Epithelial cell of proximal tubule (primary cell): ENCODE results near the gene XRCC1. TPM values are rescaled to one million over a fixed set of nuclear protein-coding genes. Genes with fewer than 3 reads are reported as not detected.
"Not testable (repeated sequence)": the region's sequence is repeated elsewhere in the genome, so short reads cannot be mapped to it uniquely, and the experiment has no call there.

Experiments used
- DNase-seq: peaks from one replicate; pipeline ENCODE4 v3.0.0-alpha.2; 2011; ENCODE audit warnings: low read depth
- H3K4me3 ChIP-seq: 2 replicates; pipeline ENCODE4 v1.5.1; 2011; ENCODE audit warnings: low read depth, mild to moderate bottlenecking, low read length
- total RNA-seq: library from RNA; depleted of rRNA; stranded (reverse); fragments of >200 nt; gene quantifications from 2 replicates; pipeline ENCODE4 v1.2.3, GENCODE V29; 2015
- TF ChIP-seq, protein P1 (sequence below): conservative IDR thresholded peaks from 2 replicates; pipeline ENCODE4 v1.5.1; 2012; ENCODE audit warnings: low read depth, mild to moderate bottlenecking, low read length

The XRCC1 gene
- total RNA-seq, 1 donor from 2014 or later = 31.4 TPM

DNA sequence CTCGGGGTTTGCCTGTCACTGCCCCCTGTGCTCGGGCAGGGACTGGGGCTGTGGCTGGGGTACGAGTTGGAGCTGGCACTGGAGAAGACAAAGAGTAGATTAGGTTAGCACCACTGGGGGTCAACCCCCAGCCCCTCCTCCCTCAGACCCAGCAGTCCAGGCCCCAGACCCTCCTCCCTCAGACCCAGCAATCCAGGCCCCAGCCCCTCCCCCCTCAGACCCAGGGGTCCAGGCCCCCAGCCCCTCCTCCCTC lies 23.2 kb downstream of the XRCC1 start:
- H3K4me3 ChIP-seq = no peak overlapping the region
- DNase-seq = no peak
- TF ChIP-seq, protein P1, sequence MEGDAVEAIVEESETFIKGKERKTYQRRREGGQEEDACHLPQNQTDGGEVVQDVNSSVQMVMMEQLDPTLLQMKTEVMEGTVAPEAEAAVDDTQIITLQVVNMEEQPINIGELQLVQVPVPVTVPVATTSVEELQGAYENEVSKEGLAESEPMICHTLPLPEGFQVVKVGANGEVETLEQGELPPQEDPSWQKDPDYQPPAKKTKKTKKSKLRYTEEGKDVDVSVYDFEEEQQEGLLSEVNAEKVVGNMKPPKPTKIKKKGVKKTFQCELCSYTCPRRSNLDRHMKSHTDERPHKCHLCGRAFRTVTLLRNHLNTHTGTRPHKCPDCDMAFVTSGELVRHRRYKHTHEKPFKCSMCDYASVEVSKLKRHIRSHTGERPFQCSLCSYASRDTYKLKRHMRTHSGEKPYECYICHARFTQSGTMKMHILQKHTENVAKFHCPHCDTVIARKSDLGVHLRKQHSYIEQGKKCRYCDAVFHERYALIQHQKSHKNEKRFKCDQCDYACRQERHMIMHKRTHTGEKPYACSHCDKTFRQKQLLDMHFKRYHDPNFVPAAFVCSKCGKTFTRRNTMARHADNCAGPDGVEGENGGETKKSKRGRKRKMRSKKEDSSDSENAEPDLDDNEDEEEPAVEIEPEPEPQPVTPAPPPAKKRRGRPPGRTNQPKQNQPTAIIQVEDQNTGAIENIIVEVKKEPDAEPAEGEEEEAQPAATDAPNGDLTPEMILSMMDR = no peak

DNA sequence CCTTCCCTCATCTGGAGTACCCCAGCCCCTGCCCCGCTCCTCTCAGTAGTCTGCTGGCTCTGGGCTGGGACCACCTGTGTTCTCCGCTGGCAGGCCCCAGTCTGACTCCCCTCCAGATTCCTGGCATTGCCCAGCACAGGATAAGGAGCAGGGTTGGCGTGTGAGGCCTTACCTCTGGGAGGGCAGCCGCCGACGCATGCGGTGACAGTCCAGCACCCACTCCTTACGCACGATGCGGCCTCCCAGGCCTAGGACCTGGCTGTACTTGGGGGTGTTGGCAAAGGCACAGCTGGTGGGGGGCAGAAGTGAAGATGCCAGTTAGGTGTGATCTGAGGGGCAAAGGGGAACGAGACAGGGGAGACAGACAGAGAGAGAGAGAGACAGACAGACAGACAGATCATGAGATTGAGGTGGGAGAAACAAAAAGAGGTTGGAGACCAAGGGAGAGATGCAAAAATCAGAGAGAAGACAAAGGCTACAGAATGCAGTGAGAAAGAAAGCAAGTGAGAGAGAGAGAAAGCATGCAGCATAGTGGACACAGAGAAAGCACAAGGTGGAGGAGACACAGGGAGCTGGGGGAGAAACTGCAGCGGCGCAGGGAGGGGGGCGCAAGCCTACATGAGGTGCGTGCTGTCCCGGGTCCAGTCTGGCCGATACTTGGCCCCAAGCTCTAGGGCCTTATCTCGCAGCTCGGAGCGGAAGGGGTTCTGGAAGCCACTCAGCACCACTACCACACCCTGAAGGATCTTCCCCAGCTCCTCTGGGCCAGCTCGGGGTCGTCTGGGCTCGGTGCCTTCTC lies 23.7 kb downstream of the XRCC1 start:
- no peak for DNase-seq
- no peak overlapping the region for H3K4me3 ChIP-seq
- TF ChIP-seq, protein P1 = no peak

DNA sequence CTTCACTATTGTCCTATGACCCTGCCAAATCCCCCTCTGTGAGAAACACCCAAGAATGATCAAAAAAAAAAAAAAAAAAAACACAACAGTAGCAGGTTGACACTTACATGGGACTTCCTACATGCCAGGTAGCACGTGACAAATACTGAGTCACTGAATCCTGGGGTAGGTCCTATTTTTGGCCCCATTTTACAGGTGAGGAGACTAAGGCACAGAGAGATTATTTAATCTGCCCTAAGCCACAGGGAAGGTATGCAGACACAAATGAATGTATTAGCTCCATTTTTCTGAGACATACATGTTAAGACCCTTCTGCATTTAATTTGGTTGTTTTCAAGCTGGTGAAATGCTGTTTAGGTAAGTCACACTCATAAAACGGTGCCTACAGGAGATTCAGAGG lies 26.6 kb downstream of the XRCC1 start:
- TF ChIP-seq, protein P1 = no peak
- H3K4me3 ChIP-seq = no peak overlapping the region
- DNase-seq = no peak

DNA sequence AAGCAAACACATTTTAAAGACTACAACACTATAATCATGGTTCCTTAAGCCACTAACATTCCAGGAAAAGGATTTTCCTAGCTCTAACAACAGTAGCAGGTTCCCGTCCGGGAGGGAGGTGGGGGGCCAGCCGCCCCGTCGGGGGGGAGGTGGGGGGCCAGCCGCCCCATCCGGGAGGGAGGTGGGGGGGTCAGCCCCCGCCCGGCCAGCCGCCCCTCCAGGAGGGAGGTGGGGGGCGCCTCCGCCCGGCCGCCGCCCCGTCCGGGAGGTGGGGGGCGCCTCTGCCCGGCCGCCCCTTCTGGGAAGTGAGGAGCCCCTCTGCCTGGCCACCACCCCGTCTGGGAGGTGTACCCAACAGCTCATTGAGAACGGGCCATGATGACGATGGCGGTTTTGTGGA lies 27.4 kb downstream of the XRCC1 start:
- DNase-seq, H3K4me3 ChIP-seq: not testable (repeated sequence)

DNA sequence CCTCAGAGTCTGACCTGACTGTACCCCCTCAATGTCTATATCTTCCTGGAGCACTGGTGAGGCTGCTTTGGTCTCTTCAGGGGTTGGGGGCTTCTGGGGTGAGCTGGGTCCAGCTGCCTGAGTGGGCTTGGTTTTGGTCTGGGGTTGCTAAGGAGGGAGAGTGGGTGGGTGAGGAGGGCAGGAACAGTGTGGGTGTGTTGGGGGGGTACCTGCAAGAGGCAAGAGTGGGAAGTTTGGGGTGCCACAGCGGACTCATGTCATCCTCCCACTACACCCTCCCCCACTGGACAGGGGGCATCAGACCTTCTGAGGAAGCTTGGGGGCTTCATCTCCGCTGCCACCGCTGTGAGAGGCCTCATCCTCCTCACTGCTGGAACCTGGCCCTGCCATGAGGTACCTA lies 28.7 kb downstream of the XRCC1 start:
- DNase-seq = no peak
- TF ChIP-seq, protein P1 = no peak
- no peak overlapping the region for H3K4me3 ChIP-seq

DNA sequence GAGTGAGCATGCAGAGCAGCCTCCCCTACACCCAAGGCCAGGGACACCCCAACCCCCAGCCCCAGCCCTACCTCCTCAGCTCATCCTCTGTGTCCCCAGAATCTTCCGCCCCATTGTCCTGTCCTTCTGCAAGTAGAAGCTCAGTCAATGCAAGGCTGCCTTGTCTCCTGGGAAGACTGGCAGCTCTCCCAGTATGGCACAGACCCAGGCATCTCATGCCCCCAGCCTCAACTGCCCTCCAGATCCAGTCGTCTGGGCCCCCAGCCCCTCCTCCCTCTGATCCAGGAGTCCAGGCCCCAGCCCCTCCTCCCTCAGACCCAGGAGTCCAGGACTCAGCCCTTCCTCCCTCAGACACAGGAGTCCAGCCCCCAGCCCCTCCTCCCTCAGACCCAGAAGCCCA lies 29.3 kb downstream of the XRCC1 start:
- no peak overlapping the region for H3K4me3 ChIP-seq
- no peak for DNase-seq
- TF ChIP-seq, protein P1 = no peak

DNA sequence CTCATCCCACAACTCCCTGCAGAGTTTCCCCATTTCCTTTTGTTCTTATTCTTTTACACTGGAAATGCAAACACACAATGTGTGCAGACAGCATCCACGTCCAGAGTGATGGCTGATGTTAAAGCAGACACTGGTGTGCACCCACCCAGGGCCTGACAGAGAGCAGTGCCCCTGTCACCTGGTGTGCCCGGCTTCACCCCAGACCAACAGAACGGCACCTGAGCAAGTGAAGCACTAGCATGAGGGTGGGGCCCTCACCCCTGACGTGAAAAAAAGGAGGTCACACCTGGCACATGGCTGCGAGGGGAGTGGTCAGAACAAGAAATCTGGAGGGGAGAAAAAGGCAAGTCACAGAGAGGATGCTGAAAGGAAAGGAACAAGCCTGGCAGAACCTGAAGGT lies 30.1 kb downstream of the XRCC1 start:
- DNase-seq = no peak
- H3K4me3 ChIP-seq = no peak overlapping the region
- TF ChIP-seq, protein P1 = no peak
